Measurements from ENCODE around the gene NHS.

- TF ChIP-seq CTCF (IDR thresholded peaks at IDR 0.05; ENCODE audit: insufficient read depth, low read depth, low read length) (no peak), EZH2 (IDR thresholded peaks at IDR 0.05; ENCODE audit: insufficient read depth, low read length) (no peak)
These were observed 305.9 kb downstream of the NHS start for GRCh38 chrX:17680732-17681413.
